HG03571 (cell line): Measurements from ENCODE around the gene MSI2.
A peak's percentile ranks its signal among the peaks of the same experiment; 100 is the strongest.

Source experiments
- ATAC-seq: cut with Tn5 transposase; IDR thresholded peaks from one replicate; pipeline ENCODE4 v1.9.1; 2021; ENCODE audit not compliant: unreplicated experiment

MSI2 gene

DNA sequence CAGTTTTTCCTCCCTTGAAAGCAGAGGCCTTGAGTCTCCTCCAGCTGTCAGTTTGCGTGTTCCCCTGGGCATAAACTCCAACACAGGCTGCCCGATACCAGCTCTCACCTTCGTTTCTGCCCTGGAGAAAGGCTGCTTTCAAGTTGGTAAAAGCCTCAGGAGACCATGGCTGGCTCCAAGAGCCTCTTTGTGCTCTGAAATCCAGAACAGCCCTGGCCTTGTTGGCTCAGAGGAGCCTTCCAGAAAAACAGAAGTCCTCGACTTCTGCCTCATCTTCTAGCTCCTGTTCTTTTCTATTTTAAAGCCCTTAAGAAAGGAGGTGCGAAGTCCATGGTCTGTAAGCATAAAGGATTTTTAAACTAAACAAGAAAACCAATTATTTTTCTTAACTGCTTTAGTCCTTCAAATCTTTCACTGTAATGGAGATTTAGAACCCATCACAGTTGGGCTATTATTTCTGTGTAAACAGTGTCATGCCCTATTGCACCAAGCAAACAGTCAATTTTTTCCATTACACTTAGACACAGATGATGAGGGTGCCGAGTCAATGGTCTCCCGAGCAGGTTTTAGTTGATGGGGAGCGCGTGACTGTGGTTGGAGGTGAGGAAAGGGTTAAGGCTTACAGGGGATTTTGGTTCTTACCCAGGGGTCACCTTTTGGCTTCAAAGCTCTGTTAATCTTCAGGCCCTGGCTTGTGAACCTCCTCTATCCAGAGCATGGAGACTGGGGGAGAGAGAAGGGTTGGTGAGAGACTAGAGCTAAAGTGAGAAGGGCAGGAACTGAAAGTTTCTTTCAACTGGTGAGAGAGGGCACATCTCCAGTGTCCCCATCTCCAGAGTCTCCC, 212.8 kb downstream of the MSI2 start:
- peak; percentile 41 for ATAC-seq

DNA sequence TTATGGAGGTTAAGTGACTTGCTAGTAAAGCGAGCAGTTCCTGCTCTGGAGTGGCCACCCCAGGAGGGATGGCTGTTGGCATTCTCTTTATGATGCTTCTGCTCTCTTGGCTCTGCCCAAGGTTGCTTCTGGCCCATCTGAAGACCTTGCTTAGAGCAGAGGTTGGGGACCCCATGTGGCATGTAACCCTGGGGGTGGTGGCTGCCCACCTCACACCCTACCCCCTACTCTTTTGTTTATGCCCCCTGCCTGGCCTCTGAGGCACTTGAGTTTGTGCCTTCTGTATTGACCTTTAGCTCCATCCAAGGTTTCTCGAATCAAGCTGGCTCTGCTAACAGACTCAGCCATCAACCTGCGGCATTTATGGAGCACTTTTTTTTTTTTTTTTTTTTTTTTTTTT, 214.6 kb downstream of the MSI2 start:
- no peak for ATAC-seq

DNA sequence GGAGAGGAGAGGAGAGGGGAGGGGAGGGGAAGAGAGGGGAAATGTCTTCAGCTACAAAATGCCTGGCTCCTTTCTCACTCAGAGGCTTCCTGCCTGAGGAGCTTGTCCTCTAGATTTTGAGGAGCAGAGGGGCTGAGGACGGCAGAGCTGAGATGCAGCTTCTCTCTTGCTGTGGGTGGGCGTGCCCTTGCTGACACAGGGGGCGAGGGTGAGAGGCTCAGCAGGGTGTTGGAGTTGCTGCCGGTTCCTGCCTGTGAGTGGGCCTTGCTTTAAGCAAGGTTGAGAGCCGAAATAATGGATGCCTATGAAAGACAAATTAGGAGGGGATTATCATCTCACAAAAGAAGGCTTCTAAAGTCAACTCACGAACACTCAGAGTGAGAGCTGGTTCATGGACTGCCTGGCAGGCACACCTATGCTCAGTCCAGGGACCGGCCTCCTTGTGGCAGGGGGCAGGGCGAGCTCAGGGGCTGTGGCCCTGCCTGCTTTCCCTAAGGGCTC, 215.6 kb downstream of the MSI2 start:
- no peak for ATAC-seq

DNA sequence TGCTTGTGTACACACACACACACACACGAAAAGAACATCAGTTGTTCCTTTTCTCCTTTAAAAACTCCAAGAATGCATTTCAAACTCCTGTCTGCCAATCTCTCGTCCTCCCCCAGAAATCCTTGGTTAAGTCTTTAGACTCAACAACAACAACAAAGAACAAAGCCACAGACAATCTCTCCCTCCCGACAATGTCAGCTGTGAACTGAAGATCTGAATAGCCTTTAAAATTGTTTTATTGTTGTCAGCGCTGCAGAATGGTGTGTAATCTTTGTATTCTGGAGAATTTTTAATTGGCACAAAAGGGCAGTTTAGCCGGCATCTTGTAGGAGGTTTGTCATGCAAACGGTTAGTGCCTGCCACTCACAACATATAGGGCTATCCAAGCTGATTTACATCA, 219.5 kb downstream of the MSI2 start:
- ATAC-seq: no peak

DNA sequence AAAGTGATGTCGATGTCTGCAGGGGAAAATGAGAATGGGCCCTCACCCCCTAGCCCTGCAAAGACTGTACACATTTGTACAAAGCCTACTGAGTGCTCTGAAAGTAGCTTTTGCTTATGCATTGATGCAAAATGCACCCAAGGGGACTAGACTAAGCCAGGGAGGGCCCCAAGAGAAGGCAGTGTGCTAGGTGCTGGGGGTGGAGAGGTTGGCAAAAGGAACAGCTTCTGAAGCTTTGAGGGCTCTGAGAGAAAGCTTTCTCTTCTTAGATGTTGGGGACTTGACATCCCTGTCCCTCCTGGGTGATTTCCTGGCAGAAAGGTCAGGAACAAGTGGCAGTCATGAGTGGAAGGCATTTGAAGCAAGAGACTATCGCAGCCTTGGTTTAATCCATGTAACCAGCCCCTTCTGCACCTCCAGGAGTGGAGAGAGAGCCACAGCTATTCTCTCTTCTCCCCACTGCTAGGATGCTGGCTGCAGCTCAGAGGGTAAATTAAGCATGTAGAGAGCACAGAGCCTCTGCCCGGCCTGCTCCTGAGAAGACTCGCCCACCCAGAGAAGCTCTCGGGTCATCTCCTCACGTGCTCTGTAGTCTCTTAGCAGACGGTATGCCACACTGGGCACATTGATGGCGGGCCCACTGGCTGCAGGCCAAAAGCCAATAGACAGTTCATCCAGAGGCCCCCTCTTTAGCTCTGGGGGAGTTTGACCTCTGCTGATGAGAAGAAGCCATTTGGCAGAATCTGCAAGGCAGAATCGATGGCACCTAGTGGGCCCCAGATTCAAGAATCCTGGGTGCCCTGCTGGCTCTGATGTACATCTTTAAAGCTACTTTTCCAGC, 221.4 kb downstream of the MSI2 start:
- no peak for ATAC-seq

DNA sequence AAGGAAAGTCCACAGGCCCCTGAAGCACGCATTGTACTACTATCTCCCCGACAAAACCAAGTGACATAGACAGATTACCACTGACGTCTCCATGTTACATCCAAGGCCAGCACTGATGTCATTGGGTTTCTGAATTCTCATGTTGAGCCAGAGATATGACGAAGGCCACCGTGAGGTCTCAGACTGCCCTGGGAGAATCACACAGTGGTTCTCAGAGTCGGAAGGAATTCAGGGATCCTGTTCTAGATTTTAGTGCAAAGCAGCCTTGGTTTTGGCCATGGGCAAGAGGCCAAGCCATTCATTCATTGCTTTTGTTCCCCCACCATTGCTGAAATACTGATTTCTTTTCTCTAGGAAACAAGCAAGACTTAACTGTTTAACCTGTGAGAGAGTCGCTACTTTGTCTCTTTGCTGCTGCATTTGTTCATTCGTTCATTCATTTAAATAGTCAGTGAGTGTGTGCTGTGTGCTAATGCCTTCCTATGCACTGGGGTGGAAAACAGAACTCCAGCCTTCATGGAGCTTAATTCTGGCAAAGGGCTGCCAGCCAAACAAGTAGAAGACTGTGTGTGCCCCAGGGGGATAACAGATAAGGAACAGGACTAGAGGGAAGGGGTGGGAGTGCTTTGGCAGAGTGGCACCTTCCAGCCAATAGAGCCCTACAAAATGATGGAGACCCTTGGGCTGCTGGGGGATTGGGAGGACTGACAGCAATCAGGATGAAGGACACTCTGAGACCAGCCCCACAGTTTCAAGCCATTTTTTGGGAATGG, 222.3 kb downstream of the MSI2 start:
- ATAC-seq: no peak

DNA sequence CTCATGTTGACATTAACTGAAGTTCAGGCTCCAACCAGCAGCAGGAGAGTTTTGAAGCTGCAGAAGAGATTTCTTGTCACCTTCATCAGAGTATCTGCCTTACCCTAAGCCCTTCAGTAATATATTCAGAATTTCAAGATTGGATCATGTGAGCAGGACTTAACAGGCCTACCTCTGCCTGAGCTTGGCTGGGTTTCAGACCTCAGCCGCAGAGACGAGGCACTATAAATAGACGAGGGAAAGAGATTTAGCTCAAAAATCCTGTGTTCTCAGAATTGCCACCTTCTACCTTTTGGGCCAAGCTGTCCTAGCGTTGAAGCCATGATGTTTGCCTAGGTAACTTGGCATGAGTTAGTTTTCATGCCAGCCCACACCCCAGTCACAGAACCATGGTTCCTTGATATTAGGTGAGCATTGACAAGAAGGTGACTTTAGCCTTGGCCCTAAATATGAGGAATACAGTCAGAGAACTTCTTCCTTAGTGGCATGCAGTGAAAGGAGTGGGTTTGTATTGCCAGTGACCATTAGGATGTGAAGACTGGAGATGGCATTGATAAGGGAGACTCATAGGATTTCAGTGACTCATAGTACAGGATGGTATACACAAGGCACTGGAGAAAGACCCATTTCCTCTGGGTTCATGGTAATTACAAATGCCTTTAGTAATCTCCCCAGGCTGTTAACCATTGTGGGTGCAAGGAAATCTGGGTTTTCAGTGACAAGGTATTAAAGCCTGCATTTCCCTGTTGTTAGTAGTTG, 224.3 kb downstream of the MSI2 start:
- ATAC-seq: no peak

DNA sequence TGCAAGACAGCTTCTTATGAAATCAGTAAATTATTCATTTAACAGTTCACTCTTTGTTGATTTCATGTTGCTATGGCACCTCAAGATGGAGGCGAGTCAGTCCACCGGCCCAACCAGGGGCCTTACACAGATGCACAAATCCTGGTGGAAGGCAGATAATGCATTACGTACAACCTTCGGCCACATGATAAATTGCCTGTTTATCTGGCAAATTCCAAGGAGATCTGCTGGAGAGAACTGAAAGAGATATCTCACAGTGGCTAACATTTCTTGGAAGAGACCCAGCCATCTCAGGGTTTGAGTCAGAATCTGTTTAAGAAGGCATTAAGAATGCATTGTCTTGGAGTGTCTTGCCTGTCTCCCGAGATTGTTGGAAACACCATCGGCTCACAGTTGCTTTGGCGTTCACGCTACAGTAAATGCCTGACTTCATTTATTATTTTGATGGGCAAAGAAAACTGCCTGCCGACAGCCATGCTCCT, 225.6 kb downstream of the MSI2 start:
- ATAC-seq: no peak

DNA sequence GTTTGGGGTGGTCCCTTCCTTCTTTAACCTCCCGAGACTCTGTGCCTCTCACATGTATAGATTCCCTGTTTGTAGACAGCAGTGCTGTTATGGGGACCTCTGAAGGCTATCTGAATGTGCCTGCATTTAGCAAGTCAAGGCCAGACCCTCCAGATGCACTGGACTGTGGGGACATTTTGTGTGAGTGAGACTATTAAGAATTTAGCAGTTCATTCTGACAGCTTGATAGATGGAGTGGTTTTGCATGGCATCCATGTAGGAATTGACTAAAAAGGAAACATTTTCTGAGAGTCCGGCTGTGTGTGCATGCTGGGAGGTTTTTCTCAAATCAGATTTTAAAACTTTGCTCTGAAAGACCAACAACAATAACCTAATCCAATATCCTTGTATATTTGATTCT, 226.3 kb downstream of the MSI2 start:
- no peak for ATAC-seq

DNA sequence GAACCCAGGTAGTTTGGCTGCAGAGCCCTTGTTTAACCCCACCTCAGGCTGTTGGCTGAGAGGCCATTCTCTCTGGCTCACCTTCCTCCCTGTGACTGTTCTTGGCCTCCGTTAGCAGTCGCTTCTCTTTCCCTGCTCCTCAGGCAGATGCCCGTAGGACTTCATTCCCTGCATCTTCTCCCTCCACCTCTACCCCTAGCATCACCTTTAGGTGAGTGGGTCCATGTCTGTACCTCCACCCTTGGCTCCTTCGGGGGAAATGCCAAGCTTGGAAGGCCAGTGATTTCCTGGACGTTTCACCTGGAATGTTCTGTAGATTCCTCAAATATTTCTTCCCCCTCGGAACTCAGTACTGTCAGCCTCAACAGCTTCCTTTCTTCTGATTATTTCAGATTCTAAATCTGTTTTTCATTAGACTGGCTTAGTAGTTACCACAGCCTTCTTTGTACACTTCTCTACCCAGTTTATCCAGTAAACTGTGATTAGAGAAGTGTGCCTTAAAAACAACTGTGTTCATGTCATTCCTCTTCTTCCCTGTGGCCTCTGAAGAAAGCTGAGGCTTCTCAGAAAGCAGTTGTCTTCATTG, 227.9 kb downstream of the MSI2 start:
- no peak for ATAC-seq

DNA sequence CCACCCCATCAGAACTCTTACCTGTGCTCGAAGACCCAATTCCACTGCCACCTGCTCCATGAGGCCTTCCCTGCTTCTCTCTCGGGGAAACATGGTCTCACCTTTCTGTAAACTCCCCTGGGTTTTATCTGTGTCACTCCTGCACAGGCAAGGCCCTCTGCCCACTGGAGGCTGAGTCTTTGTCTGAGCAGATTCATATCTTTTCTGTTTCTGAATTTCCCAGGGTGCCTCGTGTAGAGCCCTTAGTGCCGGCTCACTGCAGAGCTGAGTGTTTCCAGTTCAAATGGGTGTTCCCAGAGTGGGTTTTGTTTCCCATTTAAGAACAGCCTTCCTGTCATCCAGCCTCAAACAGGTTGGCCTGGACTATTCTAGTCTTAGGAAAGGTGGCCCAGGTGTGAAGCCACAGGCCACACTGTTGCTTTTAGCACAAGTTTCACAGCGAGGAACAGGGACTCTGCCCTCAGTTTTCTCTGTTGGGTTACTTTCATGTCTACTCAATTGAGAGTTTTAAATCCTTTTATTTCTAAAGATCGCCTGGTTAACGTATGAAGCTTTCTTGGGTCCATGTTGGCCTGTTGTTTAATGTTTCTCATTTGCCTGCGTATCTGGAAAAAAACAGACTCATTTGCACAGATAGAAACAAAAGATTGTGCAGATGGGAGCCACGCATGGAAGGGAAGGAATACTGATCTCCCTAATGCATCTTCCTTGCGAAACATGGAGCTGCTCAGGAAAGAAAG, 228.7 kb downstream of the MSI2 start:
- no peak for ATAC-seq

DNA sequence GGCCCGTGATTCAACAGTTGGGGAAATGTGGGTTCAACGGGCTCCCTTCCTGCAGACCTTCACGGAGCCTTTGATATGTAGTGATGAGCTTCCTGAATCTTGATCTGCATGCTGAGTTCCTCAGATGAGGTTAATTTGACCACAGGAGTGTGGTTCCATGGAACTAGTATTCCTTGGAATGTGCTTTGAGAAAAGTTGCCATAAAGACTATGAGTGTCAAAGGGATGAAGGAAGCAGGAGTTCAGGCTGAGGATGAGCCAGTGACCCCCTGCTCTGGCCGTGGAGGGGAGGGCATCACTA, 229.2 kb downstream of the MSI2 start:
- ATAC-seq: no peak

DNA sequence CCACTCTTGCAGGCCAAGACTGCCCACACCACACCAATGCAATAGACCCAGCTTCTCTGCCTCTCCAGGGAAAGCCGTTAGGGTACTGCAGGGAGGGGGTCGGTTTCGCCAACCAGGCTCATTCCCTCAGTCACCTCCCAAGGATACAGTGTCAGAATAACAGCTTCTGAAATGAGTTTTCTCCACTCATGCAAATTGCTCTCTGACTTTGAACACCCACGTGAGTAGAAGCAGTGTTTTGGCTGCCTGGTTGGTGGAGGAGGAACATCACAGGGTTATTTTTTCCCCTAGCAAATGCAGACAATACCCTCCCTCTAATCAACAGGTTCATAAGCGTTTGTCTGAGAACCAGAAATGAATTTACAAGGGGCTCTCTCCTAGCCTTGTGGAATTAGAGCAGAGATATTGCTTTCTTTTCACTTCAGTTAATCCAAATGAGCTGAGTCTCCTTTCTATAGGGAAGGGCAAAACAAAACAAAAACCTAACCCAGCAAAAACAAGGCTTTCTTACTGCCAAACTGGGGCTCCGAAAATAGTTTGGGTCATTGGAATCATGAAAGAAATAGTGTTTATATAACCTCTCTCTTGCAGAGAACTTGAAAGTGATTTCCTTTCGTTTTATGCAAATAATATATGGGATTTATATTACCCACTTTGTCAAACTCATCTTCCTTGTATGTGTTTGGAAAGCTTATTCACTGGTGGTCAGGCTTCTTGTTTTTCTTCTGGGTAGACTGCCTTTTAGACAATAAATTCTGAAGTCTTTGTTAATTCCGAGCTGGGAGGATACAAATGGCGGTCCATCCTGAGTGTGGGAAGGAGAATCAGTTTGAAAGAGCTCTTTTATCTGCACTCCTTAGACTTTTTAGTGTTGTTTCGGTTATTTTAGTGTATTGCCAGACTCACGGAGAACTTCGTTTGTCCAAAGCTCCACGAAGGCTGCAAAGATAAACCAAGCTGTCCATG, 229.9 kb downstream of the MSI2 start:
- no peak for ATAC-seq

DNA sequence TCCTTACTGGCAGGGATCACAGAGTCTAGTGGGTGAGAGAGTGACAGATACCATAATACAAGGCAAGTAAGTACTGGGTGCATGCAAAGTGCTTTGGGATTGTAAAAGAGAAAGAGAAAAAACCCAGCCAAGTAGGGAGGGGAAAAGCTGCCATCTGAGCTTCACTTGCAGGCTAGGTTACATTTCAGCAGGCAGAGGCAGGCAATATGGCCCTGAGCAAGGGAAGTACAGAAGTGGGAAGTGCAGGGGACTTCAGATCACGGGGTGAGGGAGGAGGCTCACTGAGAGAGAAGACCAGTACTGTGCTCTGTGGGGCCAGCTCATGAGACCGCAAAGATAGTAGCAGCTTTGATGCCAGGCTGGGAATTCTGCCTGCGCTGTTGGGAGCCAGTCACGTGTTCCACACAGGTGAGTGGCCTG, 230.6 kb downstream of the MSI2 start:
- no peak for ATAC-seq

DNA sequence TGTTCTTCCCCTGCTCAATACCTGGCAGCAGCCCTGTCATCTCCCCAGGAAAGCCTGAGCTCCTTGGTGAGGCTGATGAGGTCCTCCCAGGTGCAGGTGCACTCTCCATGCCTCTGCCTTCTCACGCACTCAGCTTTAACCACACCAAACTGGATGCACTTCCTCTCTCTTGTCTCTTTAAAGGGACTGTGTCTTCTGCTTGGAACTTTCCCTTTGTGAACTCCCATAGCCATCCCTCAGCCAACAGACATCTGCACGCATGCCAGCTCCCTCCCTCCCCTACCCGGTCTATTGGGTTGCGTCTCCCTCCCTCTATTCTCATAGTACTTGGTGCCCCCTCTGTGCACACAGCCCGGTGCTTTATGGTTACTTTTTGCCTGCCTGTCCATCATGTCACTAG, 231.2 kb downstream of the MSI2 start:
- no peak for ATAC-seq

DNA sequence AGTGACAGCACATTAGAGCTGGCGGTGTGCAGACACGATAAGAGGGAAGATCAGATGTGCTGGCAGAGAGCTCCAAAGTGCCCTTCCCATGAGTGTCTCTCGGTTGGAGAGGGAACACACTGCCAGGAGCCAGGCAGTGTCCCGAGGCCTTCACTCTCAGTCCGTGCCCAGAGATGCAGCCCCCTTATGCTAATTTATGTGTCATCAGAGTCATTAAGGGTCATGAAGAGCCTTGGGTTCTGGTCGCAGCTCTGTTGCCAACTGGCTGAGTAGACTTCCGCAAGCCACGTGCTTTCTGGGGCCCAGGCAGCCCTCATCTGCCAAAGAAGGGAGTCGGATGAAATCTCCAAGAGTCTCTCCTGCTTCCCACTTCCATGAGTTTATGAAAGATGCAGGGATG, 232.5 kb downstream of the MSI2 start:
- no peak for ATAC-seq

DNA sequence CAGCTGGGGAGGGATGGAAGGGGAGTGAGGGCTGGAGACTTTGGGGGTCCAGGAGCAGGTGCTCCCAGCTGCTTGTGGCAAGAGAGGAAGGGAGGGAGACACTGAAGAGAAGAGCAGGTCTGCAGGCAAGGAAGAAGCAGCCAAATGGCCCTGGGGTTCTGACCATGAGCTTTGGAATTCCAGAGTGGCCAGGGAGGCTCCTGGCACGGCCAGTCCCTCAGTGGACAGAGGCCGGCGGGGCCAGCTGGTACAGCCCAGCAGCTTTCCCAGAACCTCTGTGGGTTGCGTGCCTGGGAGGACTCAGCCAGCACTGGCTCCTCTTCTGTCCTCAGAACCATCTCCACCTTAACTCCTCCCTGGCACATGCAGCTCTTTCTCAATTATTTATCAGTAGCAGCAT, 233.0 kb downstream of the MSI2 start:
- ATAC-seq: no peak

DNA sequence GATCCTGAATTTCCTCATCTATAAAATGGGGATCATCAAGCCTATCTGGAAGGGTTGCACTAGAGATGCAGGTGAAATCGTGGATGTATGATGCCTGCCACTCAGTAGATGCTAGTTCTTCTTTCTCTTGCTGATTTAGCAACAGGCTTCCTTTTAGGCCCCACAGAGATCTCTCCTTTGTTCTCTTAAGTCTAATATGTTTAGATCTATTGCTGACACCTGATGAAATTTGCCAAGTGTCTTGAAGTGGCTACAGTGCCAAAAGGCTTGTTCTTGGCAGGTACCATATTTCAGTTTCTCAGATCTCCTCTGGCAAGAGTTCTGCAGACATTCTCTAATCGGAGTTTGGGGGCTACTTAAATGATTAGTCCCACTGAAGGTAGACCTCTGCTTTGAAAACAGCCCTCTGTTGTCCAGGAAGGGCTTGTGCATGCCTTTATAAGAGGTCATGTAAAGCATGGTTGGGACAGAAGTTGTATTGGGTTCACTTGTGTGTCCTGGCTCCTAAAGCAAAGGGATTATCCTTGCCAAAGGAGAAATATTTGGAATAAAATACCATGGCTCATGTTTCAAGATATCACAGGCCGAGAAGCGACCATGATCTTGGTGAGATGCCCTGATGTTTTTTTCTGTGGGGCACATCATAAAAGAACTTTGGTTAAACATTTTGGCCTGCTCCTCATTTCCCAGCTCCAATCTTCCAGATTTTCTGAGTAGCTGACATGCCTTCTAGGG, 234.0 kb downstream of the MSI2 start:
- ATAC-seq: no peak
